GM10266 (cell line): ENCODE results near the gene CD82.

ENCODE experiments used
- DNase-seq: peaks from one replicate; pipeline ENCODE4 v3.0.0; 2012; ENCODE audit errors: extremely low spot score
- TF ChIP-seq, protein P1 (sequence below): IDR thresholded peaks from 2 replicates; pipeline ENCODE4 v1.5.1; 2012; ENCODE audit warnings: mild to moderate bottlenecking, low read depth; ENCODE audit not compliant: control insufficient read depth, insufficient read depth; ENCODE audit errors: missing control alignments

Gene CD82

DNA sequence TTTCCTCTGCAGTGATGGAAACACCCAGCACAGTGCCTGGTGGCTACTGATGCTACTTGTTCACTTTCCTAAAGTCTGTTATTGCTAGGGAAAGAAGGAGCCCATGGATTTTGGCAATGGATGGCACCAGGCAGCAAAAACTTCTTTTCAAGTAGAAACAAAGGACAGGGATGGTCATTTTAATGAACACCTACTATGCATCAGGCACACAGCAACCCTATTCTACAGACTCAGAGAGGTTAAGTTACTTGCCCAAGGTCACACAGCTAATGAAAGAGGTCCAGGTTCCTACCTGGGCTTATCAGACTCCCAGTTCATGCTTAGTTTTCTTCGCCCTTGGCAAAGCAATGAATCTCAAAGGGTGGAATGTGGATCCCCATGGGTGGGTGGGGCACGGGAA, 36.9 kb upstream of the CD82 start:
- no peak for DNase-seq
- TF ChIP-seq, protein P1, sequence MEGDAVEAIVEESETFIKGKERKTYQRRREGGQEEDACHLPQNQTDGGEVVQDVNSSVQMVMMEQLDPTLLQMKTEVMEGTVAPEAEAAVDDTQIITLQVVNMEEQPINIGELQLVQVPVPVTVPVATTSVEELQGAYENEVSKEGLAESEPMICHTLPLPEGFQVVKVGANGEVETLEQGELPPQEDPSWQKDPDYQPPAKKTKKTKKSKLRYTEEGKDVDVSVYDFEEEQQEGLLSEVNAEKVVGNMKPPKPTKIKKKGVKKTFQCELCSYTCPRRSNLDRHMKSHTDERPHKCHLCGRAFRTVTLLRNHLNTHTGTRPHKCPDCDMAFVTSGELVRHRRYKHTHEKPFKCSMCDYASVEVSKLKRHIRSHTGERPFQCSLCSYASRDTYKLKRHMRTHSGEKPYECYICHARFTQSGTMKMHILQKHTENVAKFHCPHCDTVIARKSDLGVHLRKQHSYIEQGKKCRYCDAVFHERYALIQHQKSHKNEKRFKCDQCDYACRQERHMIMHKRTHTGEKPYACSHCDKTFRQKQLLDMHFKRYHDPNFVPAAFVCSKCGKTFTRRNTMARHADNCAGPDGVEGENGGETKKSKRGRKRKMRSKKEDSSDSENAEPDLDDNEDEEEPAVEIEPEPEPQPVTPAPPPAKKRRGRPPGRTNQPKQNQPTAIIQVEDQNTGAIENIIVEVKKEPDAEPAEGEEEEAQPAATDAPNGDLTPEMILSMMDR = no peak

DNA sequence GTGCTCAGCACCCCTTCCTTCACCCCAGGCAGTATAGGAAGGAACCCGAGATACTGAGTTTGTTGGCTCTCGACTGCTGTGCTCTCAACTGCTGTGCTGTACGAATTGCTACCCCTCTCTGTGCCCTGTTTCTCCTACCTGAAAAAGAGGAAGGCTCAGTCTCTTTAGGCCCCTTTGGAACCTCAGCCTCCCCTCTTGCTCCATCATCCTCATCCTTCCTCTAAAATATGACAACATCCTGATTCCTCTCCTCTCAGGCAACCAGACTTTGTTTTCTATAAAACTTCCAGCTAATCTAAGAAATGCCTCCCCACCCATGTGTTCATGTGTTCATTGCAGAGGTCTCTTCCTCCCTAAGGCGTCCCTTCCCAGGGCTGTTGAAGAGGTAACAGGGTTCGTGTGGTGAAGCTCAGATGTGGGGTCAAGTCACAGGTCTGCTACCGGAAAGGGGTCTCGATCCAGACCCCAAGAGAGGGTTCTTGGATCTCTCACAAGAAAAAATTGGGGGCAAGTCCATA, 35.5 kb upstream of the CD82 start:
- DNase-seq = no peak
- TF ChIP-seq, protein P1 = no peak

DNA sequence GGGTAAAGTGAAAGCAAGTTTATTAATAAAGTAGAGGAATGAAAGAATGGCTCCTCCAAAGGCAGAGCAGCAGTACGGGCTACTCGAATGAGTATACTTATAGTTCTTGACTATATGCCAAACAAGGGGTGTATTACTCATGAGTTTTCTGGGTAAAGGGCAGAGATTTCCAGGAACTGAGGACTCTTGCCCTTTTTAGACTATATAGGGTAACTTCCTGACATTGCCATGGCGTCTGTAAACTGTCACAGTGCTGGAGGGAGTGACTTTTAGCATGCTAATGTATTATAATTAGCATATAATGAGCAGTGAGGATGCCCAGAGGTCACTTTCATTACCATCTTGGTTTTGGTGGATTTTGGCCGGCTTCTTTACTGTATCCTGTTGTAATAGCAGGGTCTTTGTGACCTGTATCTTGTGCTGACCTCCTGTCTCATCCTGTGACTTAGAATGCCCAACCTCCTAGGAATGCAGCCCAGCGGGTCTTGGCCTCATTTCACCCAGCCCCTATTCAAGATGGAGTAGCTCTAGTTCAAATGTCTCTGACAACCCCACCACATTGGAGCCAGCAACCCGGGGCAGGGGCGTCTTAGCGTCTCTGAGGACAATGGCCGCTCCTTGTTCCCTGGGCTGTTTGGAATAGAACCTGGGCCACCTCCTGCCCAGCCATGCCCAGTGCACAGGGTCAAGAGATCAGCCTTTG, 34.9 kb upstream of the CD82 start:
- TF ChIP-seq, protein P1 = no peak
- no peak for DNase-seq

DNA sequence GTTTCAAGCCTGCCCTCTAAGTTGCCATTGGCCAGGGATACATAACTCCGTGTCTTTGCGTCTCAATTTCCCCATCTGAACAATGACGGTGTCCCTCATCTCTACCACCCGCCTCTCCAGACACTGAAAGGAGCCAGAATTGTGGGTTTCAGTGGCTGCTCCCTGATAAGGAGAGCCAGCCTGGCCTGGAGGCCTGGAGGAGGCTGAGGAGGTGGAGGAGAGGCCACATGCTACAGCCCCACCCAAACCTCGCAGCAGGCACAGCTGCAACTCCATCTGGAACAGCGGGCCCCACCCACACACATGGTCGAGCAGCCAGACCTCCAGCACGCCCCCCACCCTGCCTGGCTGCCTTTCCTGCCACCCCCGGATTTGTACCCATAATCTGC, 34.4 kb upstream of the CD82 start:
- no peak for DNase-seq
- TF ChIP-seq, protein P1 = no peak

DNA sequence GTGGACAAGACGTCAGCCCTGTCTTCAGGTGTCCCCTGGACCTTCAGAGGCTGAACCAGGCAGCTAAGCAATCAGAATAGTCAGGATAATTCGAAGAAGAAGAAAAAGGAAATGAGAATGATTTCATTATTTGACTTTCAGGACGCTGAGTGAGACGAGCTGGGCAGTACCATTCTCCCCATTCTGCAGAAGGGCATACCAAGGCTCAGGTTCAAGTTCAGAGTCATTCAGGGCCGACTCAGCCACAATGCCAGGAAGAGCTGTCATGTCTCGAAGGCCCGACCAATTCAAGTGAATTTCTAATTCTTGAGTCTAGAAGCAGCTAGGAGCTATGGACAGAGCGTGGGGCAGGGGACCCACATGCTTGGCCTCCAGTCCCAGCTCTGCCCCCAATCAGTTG, 33.8 kb upstream of the CD82 start:
- TF ChIP-seq, protein P1 = no peak
- no peak for DNase-seq

DNA sequence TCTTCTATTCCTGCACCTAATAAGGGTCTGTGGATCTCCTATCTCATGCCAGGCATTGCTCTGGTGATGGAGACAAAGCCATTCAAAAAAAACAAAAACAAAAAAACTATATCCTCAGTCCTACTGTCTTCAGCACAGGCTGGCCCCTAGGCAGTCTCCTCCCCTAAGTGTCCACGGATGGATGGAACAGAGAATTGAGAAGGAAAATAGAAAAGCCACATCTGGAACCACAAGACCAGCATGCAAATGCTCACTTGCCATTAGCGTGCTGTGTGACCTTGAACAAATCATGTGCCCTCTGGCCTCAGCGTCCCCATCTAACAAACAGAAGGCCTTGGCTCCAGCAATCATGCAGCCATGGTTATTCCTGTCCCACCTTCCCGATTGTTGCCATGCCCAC, 32.7 kb upstream of the CD82 start:
- DNase-seq = no peak
- TF ChIP-seq, protein P1 = no peak

DNA sequence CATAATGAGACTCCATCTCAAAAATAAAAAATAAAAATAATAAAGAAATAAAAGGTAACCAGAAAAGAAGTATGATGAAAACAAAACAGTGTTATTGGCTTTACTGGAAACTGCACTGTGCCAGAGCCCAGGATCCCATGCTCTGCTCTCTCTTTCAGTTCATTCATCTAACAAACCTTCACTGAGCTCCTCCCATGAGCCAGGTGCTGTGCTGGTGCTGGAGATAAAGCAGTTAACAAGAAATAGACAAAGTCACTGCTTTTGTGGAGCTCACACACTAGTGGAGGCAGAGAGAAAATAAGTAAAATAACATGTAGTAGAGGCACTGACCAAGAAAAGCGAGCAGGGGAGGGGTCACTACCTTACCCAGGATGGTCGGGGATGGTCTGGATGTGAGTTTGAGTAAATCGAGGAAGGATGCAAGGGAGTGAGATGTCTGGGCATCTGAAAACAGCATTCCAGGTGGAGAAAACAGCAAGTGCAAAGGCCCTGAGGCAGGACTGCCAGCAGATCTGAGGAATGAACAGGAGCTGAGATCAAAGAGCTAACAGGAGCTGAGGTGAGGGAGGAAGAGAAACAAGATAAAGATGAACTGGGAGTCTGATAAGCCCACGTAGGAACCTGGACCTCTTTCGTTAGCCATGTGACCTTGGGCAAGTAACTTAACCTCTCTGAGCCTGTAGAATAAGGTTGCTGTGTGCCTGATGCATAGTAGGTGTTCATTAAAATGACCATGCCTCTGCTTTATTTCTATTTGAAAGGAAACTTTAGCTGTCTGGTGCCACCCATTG, 31.3 kb upstream of the CD82 start:
- DNase-seq = no peak
- TF ChIP-seq, protein P1 = no peak
